Cardiac ventricle fibroblast (primary cell): ENCODE measurements around the gene MED10. TPM values are rescaled to one million over a fixed set of nuclear protein-coding genes. Genes with fewer than 3 reads are reported as not detected.

Experiments
- total RNA-seq: library from RNA; depleted of rRNA; stranded (reverse); fragments of >200 nt; gene quantifications from 2 replicates; pipeline ENCODE4 v1.2.3, GENCODE V29; 2015

The MED10 gene
- 23.7 and 27.7 TPM in 2 replicates for total RNA-seq

DNA sequence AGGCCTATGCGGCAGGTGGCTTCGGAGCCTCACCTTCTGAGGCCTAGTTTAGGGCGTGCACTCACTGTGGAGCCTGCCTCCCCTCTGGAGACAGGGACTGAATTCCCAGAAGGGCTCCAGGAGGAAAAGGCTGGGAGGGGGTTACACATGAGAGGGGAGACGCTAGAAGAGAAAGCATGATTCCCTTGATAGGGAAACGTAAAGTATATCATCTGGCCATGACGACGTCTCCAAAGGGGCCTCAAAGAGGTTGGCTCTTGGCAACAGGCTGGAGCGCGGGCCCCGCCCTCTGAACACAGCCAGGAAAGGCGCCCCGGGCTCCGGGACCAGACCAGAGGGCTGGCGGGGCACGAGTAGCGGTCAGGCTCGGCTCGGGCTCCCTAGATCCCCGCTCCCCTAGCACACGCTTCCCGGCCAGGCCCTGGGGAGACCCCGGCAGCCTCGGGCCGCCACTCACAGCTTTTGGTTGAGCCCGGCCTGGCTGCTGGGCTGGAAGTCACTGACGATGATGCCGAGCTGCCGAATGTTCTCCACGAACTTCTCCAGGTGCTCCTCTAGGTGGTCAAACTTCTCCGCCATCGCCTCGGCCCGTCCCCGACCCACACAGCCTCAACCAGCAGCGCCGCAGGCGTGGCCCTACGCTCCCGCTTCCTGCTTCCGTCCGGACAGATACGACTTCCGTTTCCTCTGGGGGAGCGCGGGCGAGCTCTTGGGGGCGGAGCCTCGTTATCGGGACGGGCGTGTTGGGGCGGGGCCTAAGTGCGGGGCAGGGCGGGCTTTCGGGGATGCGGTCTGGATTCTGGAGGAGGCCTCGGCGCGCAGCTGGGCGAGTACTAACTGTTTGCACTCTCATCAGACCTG lies at the start of gene MED10:
Gene MED10, minus strand, starts transcription at position 643 of the 861 bp plus-strand sequence. Its CDS starts 64 bp downstream, at position 579.

Other genes starting within 250 kb of the MED10 start
- gene UBE2QL1, start 70.3 kb upstream of the MED10 start, total RNA-seq, result not detected in 2 replicates